OCI-LY1 (cell line): ENCODE measurements around the gene TMEM100.

Experiments
- EZH2 ChIP-seq: fragments of 200-600 bp; sonication (generic), shearing (Covaris generic); IDR thresholded peaks from 2 replicates; pipeline ENCODE4 v1.8.0; 2017; ENCODE audit warnings: borderline replicate concordance, mixed run types, mild to moderate bottlenecking, antibody characterized with exemption, low read length, moderate library complexity, mixed read lengths
- TF ChIP-seq, protein P1 (sequence below): fragments of 200-600 bp; sonication (generic), shearing (Covaris generic); IDR thresholded peaks from 2 replicates; pipeline ENCODE4 v1.5.1; 2017; ENCODE audit warnings: mild to moderate bottlenecking, antibody characterized with exemption, low read length, moderate library complexity, mixed read lengths

DNA sequence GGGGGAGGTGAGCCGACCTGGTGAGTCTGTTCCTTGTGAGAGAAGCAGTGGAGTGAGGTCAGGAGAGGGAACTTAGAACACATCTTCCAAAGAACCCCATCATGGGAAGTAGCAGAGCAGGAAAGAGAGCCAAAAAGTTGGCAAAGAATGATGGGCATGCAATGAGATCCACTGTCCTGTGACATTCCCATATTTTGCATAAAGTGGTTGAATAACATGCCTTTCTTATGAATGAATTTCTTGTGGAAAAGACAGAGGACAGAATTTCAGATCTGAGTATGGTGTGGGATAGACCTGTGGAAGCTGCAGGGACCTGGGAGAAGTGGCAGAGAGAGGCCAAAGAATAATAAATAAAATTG is 41.3 kb downstream of the TMEM100 start:
- TF ChIP-seq, protein P1, sequence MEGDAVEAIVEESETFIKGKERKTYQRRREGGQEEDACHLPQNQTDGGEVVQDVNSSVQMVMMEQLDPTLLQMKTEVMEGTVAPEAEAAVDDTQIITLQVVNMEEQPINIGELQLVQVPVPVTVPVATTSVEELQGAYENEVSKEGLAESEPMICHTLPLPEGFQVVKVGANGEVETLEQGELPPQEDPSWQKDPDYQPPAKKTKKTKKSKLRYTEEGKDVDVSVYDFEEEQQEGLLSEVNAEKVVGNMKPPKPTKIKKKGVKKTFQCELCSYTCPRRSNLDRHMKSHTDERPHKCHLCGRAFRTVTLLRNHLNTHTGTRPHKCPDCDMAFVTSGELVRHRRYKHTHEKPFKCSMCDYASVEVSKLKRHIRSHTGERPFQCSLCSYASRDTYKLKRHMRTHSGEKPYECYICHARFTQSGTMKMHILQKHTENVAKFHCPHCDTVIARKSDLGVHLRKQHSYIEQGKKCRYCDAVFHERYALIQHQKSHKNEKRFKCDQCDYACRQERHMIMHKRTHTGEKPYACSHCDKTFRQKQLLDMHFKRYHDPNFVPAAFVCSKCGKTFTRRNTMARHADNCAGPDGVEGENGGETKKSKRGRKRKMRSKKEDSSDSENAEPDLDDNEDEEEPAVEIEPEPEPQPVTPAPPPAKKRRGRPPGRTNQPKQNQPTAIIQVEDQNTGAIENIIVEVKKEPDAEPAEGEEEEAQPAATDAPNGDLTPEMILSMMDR, result no peak
- TF ChIP-seq EZH2, result no peak
